ENCODE results near the gene SLC18A2.
"Not testable (repeated sequence)": the region's sequence is repeated elsewhere in the genome, so short reads cannot be mapped to it uniquely, and the experiment has no call there.

SLC18A2 gene

DNA sequence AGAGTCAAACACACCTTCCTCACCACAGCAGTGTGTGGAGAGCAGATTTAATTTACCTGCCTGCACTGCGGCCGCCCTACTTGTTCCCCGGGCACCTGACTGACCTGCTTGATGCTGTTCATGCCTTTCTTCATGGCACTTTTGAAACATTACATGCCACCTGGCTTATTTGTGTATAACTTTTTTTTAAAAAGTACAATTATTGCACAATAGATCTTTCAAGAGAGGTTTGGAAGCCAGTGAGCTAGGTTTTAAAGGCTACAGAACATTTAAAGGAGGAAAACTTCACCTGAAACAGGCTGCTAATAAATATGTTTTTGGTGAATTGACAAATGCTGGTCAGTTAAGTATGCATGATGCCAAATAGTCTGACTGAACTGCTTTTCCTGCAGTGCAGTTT lies 33.1 kb downstream of the SLC18A2 start:
- no peak overlapping the region for H3K4me3 ChIP-seq (ENCODE audit: low read depth, low read length)
- no peak for TF ChIP-seq CTCF (IDR thresholded peaks at IDR 0.05; ENCODE audit: borderline replicate concordance, insufficient read depth, low read depth, low read length)

- no peak for TF ChIP-seq CTCF (IDR thresholded peaks at IDR 0.05; ENCODE audit: borderline replicate concordance, insufficient read depth, low read depth, low read length)
- no peak overlapping the region for H3K4me3 ChIP-seq (ENCODE audit: low read depth, low read length)
Measured at GRCh38 chr10:117274509-117274908, 33.6 kb downstream of the SLC18A2 start.

GRCh38 chr10:117275121-117275520 lies 34.2 kb downstream of the SLC18A2 start:
- no peak overlapping the region for H3K4me3 ChIP-seq (ENCODE audit: low read depth, low read length)
- TF ChIP-seq CTCF (IDR thresholded peaks at IDR 0.05; ENCODE audit: borderline replicate concordance, insufficient read depth, low read depth, low read length): no peak

- TF ChIP-seq CTCF (IDR thresholded peaks at IDR 0.05; ENCODE audit: borderline replicate concordance, insufficient read depth, low read depth, low read length): no peak
- H3K4me3 ChIP-seq (ENCODE audit: low read depth, low read length): no peak overlapping the region
Measured at GRCh38 chr10:117277675-117278074, 36.8 kb downstream of the SLC18A2 start.

- H3K4me3 ChIP-seq (ENCODE audit: low read depth, low read length): no peak overlapping the region
- TF ChIP-seq CTCF (IDR thresholded peaks at IDR 0.05; ENCODE audit: borderline replicate concordance, insufficient read depth, low read depth, low read length): no peak
Measured at GRCh38 chr10:117284716-117285494, 44.0 kb downstream of the SLC18A2 start.

- not testable (repeated sequence) for H3K4me3 ChIP-seq (ENCODE audit: low read depth, low read length)
Measured at GRCh38 chr10:117290872-117291271, 50.0 kb downstream of the SLC18A2 start.

- TF ChIP-seq CTCF (IDR thresholded peaks at IDR 0.05; ENCODE audit: borderline replicate concordance, insufficient read depth, low read depth, low read length): no peak
- no peak overlapping the region for H3K4me3 ChIP-seq (ENCODE audit: low read depth, low read length)
Measured at GRCh38 chr10:117294039-117294645, 53.2 kb downstream of the SLC18A2 start.

All from GM12875 (cell line).